Measurements from ENCODE around the gene CLDN10. TPM values are rescaled to one million over a fixed set of nuclear protein-coding genes. Genes with fewer than 3 reads are reported as not detected.

CLDN10 gene
- total RNA-seq, 4 donors from 2014 or later: not detected

- WGBS, 2 donors (ENCODE audit: low coverage in 1 of 2): 56 to 73% methylated on average over 3 to 7 of the region's 7 CpGs
- Histone ChIP-seq H3K4me1 (peaks cover 0 to 4% (median 1%) of the 10 kb centered on the region in 4 donors), H3K9me3 (no peaks in the 10 kb centered on the region), H3K4me3 (no peak overlapping the region), H3K36me3 (no peaks in the 10 kb centered on the region), H3K27ac (no peak overlapping the region), H3K27me3 (peaks cover 4% of the 10 kb centered on the region)
- intact Hi-C loops (cut with DNase I; ENCODE audit: low total_unique reads): no loop called here
- TF ChIP-seq EP300 (IDR thresholded peaks at IDR 0.05; ENCODE audit: low read depth): no peak
- TF ChIP-seq, protein P1, sequence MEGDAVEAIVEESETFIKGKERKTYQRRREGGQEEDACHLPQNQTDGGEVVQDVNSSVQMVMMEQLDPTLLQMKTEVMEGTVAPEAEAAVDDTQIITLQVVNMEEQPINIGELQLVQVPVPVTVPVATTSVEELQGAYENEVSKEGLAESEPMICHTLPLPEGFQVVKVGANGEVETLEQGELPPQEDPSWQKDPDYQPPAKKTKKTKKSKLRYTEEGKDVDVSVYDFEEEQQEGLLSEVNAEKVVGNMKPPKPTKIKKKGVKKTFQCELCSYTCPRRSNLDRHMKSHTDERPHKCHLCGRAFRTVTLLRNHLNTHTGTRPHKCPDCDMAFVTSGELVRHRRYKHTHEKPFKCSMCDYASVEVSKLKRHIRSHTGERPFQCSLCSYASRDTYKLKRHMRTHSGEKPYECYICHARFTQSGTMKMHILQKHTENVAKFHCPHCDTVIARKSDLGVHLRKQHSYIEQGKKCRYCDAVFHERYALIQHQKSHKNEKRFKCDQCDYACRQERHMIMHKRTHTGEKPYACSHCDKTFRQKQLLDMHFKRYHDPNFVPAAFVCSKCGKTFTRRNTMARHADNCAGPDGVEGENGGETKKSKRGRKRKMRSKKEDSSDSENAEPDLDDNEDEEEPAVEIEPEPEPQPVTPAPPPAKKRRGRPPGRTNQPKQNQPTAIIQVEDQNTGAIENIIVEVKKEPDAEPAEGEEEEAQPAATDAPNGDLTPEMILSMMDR (IDR thresholded peaks at IDR 0.05): no peak
- no peak for TF ChIP-seq POLR2A (IDR thresholded peaks at IDR 0.05)
- no peak for TF ChIP-seq POLR2AphosphoS5 (IDR thresholded peaks at IDR 0.05)
- DNase-seq: peak; percentile 15
- in situ Hi-C loops (cut with MboI; ENCODE audit: low pct_ligation_motif_present in 1 of 4, low pct_unique_long_range_greater_than_20kb in 1 of 4, low sequenced_read_pairs in 3 of 4): loop anchor here in 2 of 4 donors (10.0 to 25.0 kb wide), 2 partner anchors 301 to 304 kb away; no protein-coding TSS in a partner anchor
These were observed 18.9 kb upstream of the CLDN10 start for GRCh38 chr13:95533545-95534160.

- peaks cover 4% of the 10 kb centered on the region for H3K27me3 ChIP-seq
- peaks cover 0 to 4% (median 1%) of the 10 kb centered on the region in 4 donors for H3K4me1 ChIP-seq
- intact Hi-C loops (cut with DNase I; ENCODE audit: low total_unique reads) (no loop called here), in situ Hi-C loops (cut with MboI; ENCODE audit: low pct_ligation_motif_present in 1 of 4, low pct_unique_long_range_greater_than_20kb in 1 of 4, low sequenced_read_pairs in 3 of 4) (loop anchor here in 2 of 4 donors (10.0 to 25.0 kb wide), 2 partner anchors 300 to 302 kb away; no protein-coding TSS in a partner anchor)
- H3K4me3 ChIP-seq: no peak overlapping the region
- 51 to 55% methylated on average over 3 of the region's 3 CpGs for WGBS, 2 donors (ENCODE audit: low coverage in 1 of 2)
- TF ChIP-seq POLR2A (IDR thresholded peaks at IDR 0.05) (no peak), POLR2AphosphoS5 (IDR thresholded peaks at IDR 0.05) (no peak), EP300 (IDR thresholded peaks at IDR 0.05; ENCODE audit: low read depth) (no peak)
- TF ChIP-seq, protein P1 (IDR thresholded peaks at IDR 0.05): no peak
- DNase-seq: no peak
- H3K27ac ChIP-seq: no peak overlapping the region
- no peaks in the 10 kb centered on the region for H3K36me3 ChIP-seq
- no peaks in the 10 kb centered on the region for H3K9me3 ChIP-seq
These were observed 17.3 kb upstream of the CLDN10 start for GRCh38 chr13:95535243-95535642.

DNA sequence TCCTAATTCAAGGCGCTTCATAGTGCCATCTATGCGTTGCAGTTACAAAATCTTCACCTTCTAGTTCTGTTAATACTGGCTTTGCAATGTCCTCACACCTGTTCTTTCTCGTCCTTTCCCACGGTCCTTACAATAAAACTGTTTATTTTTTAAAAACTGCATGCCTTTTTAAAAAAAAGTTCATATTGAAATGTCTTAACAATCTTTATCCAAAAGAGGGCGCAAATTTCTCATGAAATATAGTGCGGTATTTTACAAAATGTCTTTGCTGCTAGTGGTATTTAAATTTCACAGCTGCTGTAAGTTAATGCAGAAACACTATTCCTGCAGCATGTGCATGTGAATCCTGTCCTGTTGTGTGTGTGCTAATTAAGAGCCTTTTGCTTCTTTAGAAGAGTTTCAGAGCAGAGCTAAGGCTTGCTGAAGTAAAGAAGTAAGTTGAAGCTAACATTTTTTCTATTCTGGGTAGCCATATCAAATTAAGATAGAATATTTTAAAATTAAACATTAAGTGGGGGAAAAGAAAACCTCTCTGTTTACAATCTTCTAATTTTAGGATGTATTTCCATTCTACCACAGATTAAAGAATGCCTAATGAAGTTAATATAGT, 15.8 kb upstream of the CLDN10 start:
- WGBS, 2 donors (ENCODE audit: low coverage in 1 of 2): 12 to 16% methylated on average over 6 of the region's 6 CpGs
- TF ChIP-seq, protein P1 (IDR thresholded peaks at IDR 0.05): peak in 4 of 5 experiments; percentile 23 to 37 (median 34)
- TF ChIP-seq POLR2AphosphoS5 (IDR thresholded peaks at IDR 0.05): no peak
- H3K4me3 ChIP-seq: no peak overlapping the region
- H3K9me3 ChIP-seq: no peaks in the 10 kb centered on the region
- no peak for DNase-seq
- intact Hi-C loops (cut with DNase I; ENCODE audit: low total_unique reads): no loop called here
- peaks cover 0 to 12% (median 5%) of the 10 kb centered on the region in 4 donors for H3K4me1 ChIP-seq
- no peak overlapping the region for H3K27ac ChIP-seq
- H3K27me3 ChIP-seq: peaks cover 4% of the 10 kb centered on the region
- in situ Hi-C loops (cut with MboI; ENCODE audit: low pct_ligation_motif_present in 1 of 4, low pct_unique_long_range_greater_than_20kb in 1 of 4, low sequenced_read_pairs in 3 of 4): loop anchor here in 2 of 4 donors (10.0 to 25.0 kb wide), 2 partner anchors 298 to 301 kb away; no protein-coding TSS in a partner anchor
- H3K36me3 ChIP-seq: no peaks in the 10 kb centered on the region

DNA sequence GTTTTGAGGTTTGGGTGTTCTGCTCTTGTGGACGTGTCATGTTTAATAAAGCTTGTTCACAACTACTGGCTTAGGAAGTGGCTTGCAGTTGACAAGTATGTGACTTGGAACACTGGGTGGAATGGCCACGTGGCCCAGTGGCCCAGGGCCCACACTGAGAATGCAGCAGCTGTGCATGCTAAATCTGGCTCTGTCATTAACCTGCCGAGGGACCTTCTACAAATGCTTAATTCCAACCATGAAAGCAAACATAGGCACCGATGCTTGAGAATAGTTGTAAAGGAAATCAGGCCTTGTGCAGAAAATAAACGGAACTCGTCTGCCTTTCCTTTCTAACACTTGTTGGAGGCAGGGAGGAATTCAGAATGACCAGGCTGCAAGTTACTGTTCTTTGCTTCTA, 11.6 kb upstream of the CLDN10 start:
- peaks cover 0 to 10% (median 5%) of the 10 kb centered on the region in 4 donors for H3K4me1 ChIP-seq
- no peak for DNase-seq
- intact Hi-C loops (cut with DNase I; ENCODE audit: low total_unique reads): no loop called here
- 27 to 41% methylated on average over 2 to 6 of the region's 6 CpGs for WGBS, 2 donors (ENCODE audit: low coverage in 1 of 2)
- no peak for TF ChIP-seq EP300 (IDR thresholded peaks at IDR 0.05; ENCODE audit: low read depth)
- no peak for TF ChIP-seq POLR2AphosphoS5 (IDR thresholded peaks at IDR 0.05)
- no peak for TF ChIP-seq POLR2A (IDR thresholded peaks at IDR 0.05)
- TF ChIP-seq, protein P1 (IDR thresholded peaks at IDR 0.05): no peak
- H3K36me3 ChIP-seq: no peaks in the 10 kb centered on the region
- no peaks in the 10 kb centered on the region for H3K9me3 ChIP-seq
- in situ Hi-C loops (cut with MboI; ENCODE audit: low pct_ligation_motif_present in 1 of 4, low pct_unique_long_range_greater_than_20kb in 1 of 4, low sequenced_read_pairs in 3 of 4): loop anchor here in 1 of 4 donors (25.0 kb wide), 1 partner anchor 296 kb away; no protein-coding TSS in a partner anchor
- H3K27me3 ChIP-seq: peaks cover 8% of the 10 kb centered on the region
- H3K27ac ChIP-seq: no peak overlapping the region
- no peak overlapping the region for H3K4me3 ChIP-seq

All from transverse colon (tissue), 4 donors.